HG03439 (cell line): ENCODE measurements around the gene LRMDA.
"Not testable (repeated sequence)": the region's sequence is repeated elsewhere in the genome, so short reads cannot be mapped to it uniquely, and the experiment has no call there.

Source experiments
- ATAC-seq: cut with Tn5 transposase; IDR thresholded peaks from one replicate; pipeline ENCODE4 v1.9.1; 2021; ENCODE audit warnings: mild to moderate bottlenecking, moderate library complexity; ENCODE audit not compliant: unreplicated experiment

LRMDA gene

DNA sequence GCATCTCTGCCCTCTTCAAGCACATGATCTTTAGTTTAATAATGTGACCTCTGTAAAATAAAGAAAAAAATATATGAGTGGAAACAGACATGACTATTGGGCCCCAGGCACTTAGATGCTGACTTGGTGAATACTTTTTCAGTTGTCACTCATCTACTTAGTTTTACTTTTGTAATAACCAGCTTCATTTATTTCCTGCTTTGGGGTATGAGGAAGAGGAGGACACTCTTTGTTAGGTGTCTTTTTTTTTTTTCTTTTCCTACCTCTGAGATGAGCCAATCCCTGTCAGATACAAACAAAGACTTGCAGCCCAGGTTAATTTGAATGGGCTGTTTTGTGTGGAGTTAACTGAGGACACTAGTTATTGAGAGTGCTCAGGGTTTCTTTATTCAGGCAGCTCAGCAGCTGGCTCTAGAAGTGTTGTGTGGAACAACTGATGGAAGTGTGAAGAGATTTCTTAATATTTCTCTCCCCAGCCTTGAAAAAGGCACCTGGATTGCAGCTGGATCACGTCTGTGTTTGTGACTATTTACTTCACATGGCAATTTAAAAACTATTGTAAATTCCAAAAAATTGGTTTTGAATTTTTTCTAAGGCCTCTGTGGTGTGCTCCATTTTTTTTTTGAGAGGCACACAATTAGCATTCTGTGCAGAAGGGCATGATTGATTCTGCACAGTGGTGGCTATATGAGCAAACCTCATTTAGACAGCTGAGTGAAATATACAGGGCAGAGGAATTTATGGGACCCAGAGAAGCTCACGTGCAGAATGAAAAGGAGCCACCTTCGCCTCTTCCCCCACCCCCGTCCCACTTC lies 333.8 kb downstream of the LRMDA start:
- ATAC-seq: no peak

DNA sequence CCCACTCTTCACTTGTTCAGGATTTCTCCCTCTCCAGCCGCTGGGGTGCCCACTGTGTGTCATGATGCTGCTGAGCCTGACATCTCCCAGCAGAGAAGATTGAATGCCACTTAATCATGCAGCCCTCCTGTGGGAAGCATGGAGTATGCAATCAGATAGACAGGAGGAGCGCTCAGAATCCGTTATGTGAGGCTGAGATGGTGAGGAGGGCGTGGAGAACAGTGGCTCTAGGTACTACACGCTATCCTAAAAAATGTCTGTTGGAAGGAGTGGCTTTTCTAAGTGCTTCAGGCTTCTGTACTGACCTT lies 334.3 kb downstream of the LRMDA start:
- no peak for ATAC-seq

DNA sequence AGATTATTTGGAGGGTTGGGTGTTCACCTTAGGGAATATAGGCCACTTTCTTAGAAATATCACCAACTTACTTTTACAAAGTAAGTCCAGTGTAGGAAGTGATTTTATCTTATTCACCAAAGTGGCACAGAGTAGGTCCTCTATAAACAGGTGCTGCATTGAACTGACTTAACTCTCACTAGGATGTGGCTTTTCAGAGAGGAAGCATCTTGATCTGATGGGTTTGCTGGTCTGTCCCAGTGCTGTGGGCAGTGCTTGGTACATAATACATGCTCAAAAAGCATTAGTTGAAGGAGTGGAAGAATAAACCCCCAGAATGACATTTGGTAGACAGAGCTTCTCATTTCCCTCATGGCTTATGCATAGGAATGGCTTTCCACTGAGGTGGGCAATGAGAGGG lies 334.7 kb downstream of the LRMDA start:
- ATAC-seq: no peak

DNA sequence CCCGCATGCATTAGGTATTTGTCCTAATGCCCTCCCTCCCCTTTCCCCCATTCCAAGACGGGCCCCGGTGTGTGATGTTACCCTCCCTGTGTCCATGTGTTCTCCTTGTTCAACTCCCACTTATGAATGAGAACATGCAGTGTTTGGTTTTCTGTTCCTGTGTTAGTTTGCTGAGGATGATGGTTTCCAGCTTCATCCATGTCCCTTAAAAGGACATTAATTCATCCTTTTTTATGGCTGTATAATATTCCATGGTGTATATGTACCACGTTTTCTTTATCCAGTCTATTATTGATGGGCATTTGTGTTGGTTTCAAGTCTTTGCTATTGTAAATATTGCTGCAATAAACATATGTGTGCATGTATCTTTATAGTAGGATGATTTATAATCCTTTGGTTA lies 335.3 kb downstream of the LRMDA start:
- ATAC-seq: not testable (repeated sequence)

DNA sequence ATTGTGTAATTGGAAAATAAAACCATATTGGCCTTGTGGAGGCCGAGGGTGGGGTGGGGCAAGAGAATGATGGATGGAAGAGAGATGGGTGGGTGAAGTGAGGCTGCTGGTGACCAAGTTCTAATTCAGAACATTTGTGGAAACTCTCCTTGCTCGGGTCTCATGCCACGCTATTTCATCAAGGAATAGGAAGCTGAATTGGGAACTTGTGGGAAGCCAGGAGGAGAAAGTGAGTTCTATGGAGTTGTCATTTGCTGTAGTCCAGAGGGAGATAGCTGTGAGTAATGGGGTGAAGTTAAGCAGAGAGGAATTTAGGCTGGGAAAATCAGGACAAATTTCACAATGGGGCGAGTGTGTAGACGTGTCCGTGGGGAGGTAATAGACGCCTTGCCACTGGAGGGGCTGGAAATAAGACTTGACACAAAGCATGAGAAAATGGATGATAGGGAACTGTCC lies 339.2 kb downstream of the LRMDA start:
- no peak for ATAC-seq

DNA sequence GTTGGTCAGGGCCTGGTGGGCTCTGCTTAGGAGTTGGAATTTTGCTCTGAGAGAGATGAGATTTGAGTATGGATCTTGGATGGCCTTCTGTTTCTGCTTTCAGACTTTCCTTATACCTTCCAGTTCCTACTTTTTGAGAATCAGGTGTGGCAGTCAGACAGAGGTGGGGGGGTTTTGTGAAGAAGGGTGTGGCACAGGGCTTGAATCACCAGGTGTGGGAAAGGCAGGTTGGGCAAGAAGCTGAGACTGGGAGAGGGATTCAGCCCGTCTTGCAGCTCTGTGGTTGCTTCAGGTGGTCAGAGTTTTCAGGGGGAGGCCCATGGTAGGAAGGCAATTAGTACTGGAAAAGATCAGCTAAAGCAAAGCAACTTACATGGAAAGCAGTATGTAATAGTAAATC lies 340.2 kb downstream of the LRMDA start:
- no peak for ATAC-seq

DNA sequence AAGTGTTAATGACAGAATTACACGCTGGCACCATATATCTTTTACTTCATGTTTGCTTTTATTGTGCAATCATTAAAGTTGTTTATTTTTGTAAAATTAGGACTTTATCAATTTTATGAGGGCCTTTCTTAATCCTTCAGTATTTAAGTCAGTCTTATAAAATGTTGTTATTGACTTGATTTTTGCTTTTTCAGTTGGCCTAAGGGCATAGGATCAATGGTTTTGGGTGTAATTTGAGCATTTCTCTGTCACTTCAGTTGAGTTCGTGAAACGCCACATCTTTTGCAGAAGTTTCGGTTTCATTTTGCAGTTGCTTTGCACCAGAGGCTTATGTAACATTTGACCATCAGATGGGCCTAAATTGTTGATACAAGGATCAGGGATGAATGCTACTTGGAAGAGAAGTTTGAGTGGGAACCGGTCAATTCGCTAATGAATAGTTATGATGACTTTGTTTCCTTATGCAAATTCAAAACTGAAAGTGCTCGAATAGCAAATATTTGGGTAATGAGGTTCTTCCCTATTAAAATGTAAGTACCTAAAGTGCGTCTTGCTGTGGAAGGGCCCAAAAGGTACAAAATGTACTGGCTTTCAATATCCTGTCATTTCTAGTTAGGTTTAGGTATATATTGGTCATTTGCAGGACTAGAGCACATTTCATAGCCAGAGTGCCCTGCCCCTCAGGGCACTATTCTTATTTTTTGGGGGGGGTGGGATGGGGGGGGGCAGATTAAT lies 340.9 kb downstream of the LRMDA start:
- ATAC-seq: no peak

DNA sequence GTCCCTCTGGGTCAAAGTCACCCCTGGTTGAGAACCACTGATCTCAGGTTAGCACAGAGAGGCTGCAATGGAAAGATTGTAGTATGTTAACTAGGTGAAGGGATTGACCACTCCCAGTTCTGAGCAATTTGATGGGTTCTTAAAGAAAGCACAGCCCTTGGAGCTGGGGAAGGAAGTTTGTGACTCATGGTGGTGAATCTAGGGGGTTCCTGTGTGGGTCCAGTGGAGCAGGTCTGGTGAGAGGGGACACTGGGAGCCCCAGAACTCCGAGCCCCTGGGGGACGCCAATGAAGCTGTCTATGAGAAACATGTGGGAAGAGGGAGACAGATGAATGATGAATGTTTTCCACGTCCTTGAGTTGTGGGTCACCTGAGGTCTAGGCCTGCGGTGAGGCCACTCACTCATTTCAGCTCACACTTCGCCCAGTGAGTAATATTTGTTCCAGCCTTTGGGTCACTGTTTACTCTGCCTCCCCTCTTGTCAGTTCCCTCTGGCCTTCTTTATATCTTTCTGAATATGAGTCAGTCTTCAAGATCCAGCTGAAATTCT lies 341.9 kb downstream of the LRMDA start:
- no peak for ATAC-seq

DNA sequence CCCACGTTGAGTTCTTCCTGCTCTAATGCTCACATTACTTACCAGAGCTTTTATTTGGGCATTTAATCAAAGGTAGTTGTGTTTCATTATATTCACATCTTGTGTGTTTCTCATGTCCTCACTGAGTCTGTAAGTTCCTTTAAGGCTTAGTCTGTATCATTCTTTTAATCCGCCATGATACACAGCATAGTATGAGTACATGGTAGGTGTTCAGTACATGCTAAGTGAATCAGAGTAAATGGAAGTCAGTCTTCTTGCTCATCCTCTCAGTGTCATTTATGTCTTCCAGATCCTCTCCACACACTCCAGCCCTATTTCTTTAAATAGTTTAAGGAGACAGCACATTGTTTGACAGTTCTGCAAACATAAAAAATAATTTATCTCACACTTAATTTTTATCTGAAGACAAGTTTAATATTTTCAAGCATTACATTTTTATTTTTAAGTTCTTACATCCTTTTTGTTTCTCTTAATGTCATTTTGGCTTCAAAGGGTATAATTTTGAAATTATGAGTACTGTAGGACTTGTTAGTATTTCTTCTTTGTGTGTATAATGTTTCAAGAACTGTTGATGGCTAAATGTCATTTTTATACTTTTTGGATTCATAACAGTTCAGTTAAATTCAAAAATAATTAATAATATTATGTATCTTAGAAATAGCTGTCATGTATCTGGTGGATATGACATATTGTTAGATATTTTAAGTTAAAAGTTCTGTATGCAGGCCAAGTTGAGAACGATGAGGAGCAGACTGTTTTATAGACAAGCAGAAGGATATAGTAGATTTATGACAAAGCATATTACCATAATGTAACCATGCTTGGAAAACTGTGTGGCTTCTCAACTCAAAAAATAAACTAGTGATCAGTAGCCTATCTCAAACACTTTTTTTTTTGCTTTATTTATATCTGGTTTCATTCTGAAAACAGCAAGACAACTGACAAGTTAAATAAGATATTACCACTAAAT lies 342.7 kb downstream of the LRMDA start:
- no peak for ATAC-seq

DNA sequence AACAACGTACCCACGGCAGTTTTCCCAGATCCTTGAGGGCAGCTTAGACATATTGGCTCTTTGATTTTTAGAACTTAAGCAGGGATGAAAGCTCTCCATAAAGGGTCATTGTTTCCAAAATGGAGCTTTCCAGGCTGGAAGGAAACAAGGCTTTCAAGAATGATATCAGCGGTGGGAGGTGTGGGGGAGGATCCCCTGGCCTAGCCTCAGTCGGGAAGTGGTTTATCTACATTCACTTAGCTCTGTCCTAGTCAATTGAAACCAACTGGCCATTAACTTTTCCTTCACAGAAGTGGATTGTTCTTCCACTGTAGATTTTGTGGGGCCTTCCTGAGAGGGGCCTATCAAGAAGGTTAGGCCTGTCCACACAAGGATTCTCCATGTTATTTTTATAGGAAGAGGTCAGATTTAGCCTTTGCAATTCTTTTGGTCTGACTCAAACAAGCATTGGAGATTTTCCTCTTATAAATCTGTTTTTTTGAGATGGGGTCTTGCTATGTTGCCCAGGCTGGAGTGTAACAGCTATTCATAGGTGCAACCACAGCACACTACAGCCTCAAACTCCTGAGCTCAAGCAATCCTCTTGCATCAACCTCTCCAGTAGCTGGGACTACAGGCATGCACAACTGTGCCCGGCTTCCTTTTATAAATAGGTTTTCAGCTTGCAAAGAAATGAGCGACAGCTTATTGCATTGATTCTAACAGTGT lies 343.5 kb downstream of the LRMDA start:
- ATAC-seq: no peak

DNA sequence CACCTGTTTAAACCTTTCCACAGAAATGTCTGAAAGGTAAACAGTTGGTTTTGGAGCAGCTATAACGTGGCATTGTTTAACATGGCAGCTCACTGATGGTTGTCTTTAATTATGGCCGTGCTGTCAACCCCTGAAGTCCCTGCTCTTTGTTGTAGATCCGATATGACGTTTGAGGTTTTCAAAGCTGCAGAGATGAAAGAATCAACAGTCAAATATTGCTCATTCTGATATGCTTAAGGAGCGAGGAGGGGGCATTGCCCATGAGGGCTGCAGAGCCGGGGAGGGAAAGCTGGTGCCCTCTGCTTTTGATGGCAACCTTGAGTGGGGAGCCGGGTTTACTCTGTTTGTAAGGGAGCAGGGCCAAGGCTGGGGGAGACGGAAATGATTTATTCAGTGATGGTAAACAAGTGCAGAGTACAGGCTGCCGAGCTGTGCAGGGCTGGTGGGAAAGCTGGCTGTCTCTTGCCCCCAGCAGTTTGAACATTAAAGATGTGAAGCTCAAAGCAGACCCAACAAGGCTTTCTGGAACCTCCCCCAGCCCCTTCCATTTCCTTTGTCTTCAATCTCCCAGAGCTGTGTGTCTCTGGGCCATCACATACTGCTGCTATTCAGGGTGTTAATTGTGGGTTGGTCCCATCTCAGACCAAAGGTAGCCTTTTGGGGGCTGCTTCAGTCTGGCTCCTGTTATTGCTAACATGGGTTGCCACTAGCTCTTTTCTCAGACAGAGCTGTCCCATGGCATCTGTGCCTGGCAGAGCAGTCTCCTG lies 345.5 kb downstream of the LRMDA start:
- ATAC-seq: no peak

DNA sequence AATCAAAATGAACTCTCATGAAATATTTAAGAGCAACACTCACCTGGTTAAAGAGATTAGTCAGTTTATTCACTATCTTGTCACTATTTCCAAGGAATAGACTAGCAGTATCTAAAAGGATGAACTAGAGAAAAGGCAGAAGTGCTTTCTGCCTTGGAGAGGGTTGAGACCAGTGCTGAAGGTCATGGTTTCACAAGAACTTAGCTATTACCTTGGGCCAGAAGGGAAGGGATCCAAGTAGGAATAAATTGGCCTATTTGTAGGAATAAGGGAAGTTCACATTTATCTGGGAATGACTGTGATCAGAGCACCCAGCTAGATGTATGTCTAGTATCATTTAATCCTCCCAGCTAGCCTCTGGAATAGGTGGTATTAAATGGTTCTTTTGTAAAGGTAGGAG lies 347.2 kb downstream of the LRMDA start:
- ATAC-seq: no peak

DNA sequence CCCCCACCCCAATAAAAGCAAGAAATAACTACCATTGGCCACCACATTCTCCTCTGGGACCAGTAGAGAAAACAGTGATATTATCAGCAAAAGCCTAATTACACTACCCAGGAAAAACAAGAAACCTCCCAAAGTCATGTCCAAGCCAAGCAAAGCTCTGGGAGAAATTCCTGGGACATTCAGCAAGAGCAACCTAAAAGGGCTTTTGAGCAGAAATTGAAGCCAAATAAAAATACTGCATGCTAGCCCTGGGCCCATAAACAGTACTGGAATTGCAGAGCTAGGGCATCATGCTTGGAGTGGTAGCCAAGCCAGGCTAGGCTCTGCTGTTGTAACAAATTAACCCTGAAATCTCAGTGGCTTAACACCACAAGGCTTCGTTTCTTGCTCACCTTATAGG lies 347.9 kb downstream of the LRMDA start:
- no peak for ATAC-seq

DNA sequence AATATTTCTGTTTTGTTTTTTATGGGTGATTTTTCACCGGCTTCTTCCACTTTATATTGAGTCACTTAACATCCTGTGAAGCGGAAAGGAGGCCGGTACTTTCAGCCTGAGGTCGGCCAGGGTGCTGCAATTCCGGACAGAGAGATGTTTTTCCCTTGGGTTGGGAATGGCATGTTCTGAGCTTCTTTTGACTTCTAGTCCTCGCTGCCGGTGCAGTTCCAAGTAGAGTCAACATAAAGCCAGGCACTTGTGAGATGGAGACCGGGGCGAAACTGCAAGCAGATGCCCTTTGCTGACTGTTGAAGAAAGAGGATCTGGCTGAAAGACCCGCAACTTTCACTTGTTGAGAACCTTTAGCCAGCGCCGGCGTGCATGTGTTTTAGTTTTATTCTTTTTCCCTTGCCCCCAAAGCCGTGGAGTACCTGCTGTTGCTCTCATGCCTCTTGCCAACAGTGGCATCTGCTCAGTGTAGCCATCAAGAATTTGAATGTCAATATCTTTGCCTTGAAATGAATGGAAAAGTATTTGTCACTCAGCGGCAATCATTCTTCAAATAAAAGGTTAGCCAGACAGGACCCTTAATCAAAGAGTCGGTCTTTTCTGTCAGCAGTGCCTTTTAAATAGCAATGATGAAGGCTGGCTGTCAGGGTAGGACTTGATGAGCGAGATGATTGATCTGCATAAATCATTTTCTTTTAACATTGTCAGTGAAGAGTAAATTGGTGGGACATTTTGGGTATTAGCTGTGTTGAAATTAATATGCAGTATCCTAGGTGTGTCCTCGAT lies 351.2 kb downstream of the LRMDA start:
- ATAC-seq: no peak

DNA sequence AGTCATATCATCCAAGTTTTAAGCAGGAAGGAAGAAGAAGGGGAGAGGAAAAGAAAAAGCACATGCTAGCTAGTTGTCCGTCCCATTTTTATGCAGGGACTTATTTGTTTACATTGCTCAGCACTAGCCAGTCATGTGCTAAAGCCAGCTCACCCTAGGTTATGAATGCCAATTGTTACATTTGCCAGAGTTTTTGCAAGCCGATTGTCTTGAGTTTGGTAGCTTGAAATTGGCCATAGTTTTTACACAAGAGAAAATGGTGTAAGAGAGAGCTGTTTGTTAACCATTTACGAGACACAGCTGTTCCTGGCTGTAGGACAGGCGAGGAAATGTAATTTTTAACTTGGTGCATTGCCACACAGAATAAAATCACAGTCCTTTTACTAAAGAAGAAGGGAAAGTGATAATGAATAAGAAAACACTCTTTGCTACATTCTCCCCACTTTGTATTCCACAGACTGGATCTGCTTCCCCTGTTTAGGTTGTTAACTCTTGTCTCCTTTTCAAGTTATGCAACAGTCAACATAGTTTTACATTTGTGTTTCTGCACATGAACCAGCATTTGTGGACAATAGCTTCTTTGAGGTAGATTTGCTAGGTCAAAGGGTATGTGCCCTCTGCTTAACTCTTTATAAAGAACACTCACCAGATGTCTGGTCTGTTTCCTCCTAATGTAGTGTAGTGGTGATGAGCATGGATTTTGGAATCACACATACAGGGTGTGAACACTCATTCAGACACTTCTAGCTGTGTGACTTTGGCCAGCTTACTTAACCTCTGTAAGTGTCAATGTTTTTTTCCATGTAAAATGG lies 357.2 kb downstream of the LRMDA start:
- ATAC-seq: no peak

DNA sequence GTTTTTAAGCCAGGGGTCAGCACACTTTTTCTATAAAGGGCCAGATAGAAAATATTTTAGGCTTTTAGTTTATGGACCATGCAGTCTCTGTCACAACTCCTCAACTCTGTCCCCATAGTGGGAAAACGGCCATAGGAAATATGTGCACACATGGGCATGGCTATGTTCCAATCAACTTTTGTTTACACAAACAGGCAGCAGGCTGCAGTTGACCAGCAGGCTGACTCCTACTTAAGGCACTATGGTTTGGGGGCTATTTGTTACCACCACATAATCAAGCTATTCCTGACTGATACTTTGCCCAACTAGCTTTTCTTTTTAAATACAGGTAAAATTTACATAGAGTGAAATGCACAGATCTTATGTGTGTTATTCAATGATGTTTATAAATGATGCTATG lies 362.4 kb downstream of the LRMDA start:
- ATAC-seq: no peak

DNA sequence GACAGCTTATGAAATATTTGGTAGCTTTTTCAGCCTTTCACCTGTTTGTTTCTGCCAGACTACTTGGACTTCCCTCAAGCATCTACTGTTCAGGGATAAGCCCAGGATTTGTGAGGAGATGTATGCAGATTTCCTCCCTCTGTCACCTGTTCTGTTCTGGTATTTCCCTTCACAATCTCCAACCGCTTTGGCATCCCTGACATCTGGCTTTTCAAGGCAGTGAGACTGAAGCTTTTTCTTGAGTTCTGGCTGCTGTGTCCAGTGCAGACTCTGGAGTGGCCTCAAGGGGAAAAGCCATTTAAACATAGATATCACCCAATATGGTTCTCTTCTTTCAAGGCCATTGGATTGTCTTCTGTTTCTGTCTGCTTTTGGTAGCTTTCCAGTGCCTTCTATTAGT lies 369.7 kb downstream of the LRMDA start:
- no peak for ATAC-seq

DNA sequence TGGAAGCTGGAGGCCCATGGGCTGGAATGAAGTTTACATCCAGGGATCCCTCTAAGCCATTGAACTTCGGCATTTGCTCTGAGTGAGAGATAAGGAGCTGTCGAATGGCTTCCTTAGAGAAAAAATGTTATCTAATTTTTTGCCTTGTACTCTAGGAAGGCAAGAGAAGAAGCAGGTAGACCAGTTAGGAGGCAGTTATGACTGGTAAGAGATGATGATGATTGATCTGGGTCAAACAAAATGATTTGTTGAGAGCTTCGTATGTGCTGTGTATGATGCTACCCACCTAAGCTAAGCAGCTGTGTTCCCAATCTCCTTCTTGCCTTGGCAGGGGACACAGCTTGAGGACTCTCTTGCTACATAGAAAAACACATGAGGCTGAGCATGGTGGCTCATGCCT lies 370.2 kb downstream of the LRMDA start:
- no peak for ATAC-seq
